IPS-NIHi7 (cell line): Measurements from ENCODE around the gene GPRC5C.
"Not testable (repeated sequence)": the region's sequence is repeated elsewhere in the genome, so short reads cannot be mapped to it uniquely, and the experiment has no call there.

Source experiments
- DNase-seq: peaks from one replicate; pipeline ENCODE4 v3.0.0; 2012; ENCODE audit warnings: mixed read lengths; ENCODE audit errors: extremely low spot score

Gene GPRC5C

GRCh38 chr17:74431568-74432423 lies at the start of gene GPRC5C:
TSS of gene GPRC5C (plus strand) at chr17:74432088. CDS start at chr17:74439777, 7,689 bp downstream.
- DNase-seq: peak; percentile 83

GRCh38 chr17:74383141-74383540 lies 48.7 kb upstream of the GPRC5C start:
- no peak for DNase-seq

- no peak for DNase-seq
Measured at GRCh38 chr17:74385201-74385600, 46.7 kb upstream of the GPRC5C start.

- DNase-seq: no peak
Measured at GRCh38 chr17:74386386-74386785, 45.5 kb upstream of the GPRC5C start.

GRCh38 chr17:74387365-74388218 lies 44.3 kb upstream of the GPRC5C start:
- no peak for DNase-seq

GRCh38 chr17:74389084-74389753 lies 42.7 kb upstream of the GPRC5C start:
- DNase-seq: no peak

GRCh38 chr17:74389937-74390679 lies 41.8 kb upstream of the GPRC5C start:
- DNase-seq: no peak

- DNase-seq: no peak
Measured at GRCh38 chr17:74390680-74391653, 40.9 kb upstream of the GPRC5C start.

- DNase-seq: no peak
Measured at GRCh38 chr17:74391771-74392170, 40.1 kb upstream of the GPRC5C start.

GRCh38 chr17:74392848-74393247 lies 39.0 kb upstream of the GPRC5C start:
- DNase-seq: no peak

GRCh38 chr17:74393346-74393942 lies 38.4 kb upstream of the GPRC5C start:
- no peak for DNase-seq

- no peak for DNase-seq
Measured at GRCh38 chr17:74394275-74394950, 37.5 kb upstream of the GPRC5C start.

GRCh38 chr17:74394977-74395376 lies 36.9 kb upstream of the GPRC5C start:
- no peak for DNase-seq

- DNase-seq: no peak
Measured at GRCh38 chr17:74396567-74396966, 35.3 kb upstream of the GPRC5C start.

GRCh38 chr17:74402048-74402447 lies 29.8 kb upstream of the GPRC5C start:
- DNase-seq: no peak

- no peak for DNase-seq
Measured at GRCh38 chr17:74403512-74404137, 28.3 kb upstream of the GPRC5C start.

GRCh38 chr17:74404218-74404617 lies 27.7 kb upstream of the GPRC5C start:
- peak; percentile 62 for DNase-seq

GRCh38 chr17:74404789-74405188 lies 27.1 kb upstream of the GPRC5C start:
- no peak for DNase-seq

GRCh38 chr17:74405311-74405710 lies 26.6 kb upstream of the GPRC5C start:
- not testable (repeated sequence) for DNase-seq
